ENCODE data around the gene ATXN1.

ATXN1 gene

GRCh38 chr6:16761471-16762267 is 409 bp upstream of the ATXN1 start:
- DNase-seq: peak; percentile 18

DNA sequence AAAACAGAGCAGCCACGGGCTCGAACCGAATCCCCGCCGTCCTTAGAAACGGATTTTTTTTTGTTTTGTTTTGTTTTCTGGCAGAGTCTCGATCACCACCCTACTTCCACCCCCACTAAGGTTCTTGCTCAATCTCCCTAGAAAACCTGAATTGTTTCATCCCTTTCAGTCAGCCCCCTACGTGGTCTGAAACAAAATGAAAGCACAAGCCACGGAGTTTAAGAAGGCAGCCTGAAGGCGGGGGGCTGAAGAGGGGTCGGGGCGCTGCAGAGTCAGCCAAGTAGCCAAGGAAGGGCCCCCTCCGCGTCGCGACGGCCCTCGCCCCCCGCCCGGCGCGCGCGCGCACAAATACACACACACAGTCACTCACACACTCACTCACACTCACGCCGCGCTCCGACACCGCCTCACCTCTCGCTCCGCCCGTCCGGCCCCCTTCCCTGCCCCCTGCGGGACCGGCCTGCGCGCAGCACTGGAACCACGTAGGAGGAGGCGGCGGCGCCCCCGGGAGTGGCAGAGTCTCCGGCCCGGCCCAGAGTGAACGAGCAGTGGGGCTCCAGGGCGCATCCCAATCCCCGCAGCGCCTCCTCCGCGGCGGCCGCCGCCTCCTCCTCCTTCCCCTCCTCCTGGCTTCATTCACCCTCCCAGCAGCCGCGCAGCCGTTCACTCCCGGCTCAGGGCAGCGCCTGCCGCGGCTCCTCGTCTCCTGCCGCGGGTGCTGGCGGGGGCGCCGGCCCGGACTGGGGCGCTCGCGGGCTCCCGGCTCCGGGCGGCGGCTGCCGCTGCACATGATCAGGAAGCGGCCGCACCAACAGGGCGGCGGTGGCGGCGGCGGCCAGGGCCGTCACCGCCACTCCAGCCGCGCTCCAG is 1.4 kb downstream of the ATXN1 start:
- no peak for DNase-seq

- no peak for DNase-seq
These were observed 2.0 kb downstream of the ATXN1 start for GRCh38 chr6:16759181-16759645.

DNA sequence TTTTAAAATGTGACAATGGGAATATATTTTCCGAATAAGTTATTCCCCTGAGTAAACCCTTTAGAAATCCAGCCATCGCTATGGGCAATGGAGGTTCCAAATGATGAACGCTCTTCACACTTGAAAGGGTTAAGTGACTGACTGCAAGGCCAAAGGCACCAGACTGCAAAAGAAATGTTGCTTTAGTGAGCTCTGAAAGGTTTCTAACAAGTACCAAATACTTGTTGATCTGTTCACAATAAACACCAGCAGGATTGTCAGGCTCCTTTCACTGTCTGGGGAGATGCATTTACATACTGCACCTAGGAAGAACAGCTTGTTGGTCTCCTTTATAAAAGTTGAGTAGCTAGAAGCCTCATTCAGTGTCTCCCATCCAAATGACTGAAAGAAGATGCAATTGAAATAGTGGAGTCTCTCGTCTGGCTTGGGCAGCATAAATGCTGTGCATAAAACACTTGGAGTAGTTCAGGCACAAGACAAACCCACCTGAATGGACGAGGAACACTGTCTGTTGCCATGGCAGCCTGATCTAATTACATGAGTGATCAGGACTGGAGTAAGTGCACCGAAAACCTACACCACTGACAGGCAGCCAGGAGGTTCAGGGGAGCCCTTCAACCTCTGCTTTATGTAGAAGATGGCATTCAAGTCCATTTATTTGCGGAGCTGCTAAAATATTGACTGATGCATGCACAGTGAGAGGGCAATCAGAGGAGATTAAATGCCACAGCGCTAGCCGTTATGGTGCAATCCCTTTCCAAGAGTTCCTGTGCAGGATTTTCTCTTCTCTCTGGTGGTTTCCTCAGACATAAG is 2.9 kb downstream of the ATXN1 start:
- no peak for DNase-seq

DNA sequence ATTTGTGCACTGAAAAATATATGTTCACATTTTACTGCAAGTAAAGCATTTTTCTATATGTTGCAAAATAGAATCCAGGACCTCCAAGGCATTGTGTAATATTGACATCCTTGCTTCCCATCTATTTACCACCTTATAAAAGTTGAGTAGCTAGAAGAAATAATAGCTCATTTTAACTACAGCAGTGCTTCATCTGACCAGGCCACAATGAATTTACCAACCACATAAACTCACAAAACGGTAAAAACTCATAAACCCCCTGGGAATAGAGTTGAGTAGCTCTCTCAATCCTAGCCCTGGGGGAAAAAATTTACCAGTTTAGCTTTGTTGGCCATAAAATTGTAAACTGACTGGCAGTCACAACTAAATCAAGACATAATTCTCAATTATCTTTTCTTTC is 3.9 kb downstream of the ATXN1 start:
- no peak for DNase-seq

GRCh38 chr6:16756660-16757255 is 4.5 kb downstream of the ATXN1 start:
- no peak for DNase-seq

- no peak for DNase-seq
These were observed 5.7 kb downstream of the ATXN1 start for GRCh38 chr6:16755544-16755943.

DNA sequence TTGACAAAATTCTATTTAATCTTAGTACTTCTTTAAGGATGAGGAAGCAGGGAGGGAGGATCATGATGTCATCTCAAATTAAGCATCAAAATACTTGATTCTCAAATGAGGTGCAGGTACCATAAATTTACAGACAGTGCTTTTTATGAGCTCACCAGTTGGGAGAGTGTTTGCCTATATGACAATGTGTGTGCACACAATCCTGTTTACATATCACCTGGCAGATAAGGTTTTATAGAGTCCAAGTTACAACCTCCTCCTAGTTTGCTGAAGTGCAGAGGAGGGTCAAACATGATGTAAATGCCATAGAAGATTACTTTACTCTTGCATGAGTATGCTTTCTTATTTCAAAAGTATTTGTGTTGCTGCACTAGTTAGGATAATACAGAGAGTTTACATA is 6.4 kb downstream of the ATXN1 start:
- no peak for DNase-seq

DNA sequence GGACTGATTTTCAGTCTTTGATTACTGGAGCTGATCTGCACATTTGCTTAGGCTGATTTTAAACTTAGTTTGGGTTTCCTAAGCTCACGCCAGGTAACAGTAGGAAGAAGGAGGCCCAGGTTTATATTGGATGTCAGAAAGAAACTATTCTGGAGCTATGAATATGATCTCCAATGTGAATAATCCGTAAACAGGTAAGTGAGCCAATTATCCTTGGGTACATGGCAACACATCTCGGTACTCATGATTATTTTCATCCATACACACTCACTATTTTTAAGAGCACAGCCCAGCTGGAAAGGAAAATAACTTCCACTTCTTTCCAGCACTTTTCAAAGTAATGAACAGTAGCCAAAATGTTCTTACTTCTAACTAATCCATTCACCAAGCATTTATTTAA is 7.0 kb downstream of the ATXN1 start:
- DNase-seq: no peak

- no peak for DNase-seq
These were observed 7.9 kb downstream of the ATXN1 start for GRCh38 chr6:16753341-16753740.

GRCh38 chr6:16752206-16752866 is 8.9 kb downstream of the ATXN1 start:
- no peak for DNase-seq

GRCh38 chr6:16751251-16751946 is 9.9 kb downstream of the ATXN1 start:
- no peak for DNase-seq

DNA sequence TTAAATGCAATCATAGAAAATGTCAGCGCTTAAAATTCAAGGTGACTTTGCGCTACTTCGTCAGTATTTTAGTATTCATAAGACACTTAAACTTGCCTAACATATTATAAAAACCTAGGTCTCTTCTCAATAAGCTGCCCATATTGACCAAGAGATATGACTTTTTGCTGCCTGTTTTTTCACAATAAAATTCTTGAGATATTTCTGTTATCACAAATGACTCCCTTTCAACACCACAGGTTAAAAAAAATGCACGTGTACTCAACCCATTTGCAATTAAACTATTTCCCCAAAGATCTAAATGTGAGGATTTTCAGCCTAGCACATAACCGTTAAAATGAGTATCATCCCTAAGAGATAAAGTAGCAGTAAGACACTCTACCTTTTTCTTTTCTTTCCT is 10.7 kb downstream of the ATXN1 start:
- DNase-seq: no peak

DNA sequence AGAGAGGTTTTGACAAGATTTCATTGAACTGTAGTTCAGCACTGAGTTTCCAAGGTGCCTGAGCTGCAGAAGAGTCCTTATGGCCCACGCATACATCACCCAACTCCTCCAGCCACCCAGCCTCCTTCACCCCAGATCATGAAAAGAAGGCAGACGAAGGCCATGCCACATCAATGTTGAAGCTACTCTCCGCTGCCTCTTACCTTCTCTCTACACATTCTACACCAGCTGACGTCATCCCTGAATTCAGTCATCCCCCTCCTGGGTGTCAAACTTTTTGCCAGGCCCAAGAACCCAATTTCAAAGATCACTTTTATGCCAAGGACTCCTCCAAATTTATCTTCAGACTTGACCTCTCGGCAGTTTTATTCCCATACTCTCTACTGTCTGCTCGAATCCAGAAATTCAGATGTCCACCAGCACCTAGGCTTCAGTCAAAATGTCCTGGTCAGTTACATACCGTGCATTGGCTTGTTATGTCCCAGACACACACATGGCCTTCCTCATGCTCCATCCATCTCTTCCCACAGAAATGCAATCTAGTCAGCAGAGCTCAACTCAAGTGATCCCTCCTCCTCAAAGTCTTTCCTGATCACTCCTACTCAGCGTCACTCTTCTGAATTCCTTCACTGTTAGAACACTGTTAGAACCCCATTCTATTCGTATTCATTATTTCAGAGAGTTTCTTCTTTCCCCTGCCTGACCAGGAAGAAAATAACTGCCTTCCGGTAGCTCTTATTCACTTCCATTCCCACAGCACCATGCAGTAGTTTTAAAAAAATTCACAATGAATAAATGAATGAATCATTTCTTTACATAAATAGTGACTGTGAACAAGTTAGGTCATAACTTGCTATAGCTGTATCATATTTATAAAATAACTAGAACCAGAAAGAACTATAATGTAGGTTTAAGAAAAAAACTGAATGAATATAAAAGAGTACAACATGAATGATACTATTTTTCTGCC is 11.5 kb downstream of the ATXN1 start:
- DNase-seq: no peak

DNA sequence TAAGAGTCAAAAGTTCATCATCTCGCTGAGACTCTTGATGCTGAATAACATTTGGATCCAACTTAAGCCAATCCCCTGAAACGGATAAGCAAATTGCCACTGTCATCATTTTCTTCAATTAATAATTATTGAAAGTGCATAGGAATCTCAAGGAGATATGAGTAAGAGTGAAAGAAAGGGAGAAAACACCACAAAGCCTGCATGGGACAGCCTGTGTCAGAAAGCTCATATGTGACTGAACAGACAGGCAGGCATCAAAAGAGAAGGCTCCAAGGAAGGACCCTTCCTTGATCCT is 13.3 kb downstream of the ATXN1 start:
- DNase-seq: no peak

- DNase-seq: peak; percentile 50
These were observed 13.8 kb downstream of the ATXN1 start for GRCh38 chr6:16747232-16748024.

GRCh38 chr6:16746812-16747211 is 14.4 kb downstream of the ATXN1 start:
- no peak for DNase-seq

GRCh38 chr6:16746401-16746800 is 14.9 kb downstream of the ATXN1 start:
- no peak for DNase-seq

GRCh38 chr6:16743664-16744210 is 17.5 kb downstream of the ATXN1 start:
- DNase-seq: no peak

Data from NCI-H1694 treated with DMSO at 0.1 percent for 48 hours (cell line).